Suprapubic skin (tissue), 3 donors: ENCODE measurements around the gene AQP2.

Source experiments
- POLR2AphosphoS5 ChIP-seq, 3 donors: sonication (generic); formaldehyde crosslinking; IDR thresholded peaks; one replicate each; pipeline ENCODE4 v1.6.1; 2017; ENCODE audit warnings: antibody characterized with exemption in 3 of 3
- TF ChIP-seq, protein P1 (sequence below), 2 donors: fragments of 200-600 bp in 1 of 2; fragments of 450-650 bp in 1 of 2; sonication (generic) in 1 of 2; IDR thresholded peaks; one replicate each; pipeline ENCODE4 v1.5.1; 2016 to 2019; ENCODE audit warnings: antibody characterized with exemption in 2 of 2, mild to moderate bottlenecking in 1 of 2, moderate library complexity in 1 of 2

DNA sequence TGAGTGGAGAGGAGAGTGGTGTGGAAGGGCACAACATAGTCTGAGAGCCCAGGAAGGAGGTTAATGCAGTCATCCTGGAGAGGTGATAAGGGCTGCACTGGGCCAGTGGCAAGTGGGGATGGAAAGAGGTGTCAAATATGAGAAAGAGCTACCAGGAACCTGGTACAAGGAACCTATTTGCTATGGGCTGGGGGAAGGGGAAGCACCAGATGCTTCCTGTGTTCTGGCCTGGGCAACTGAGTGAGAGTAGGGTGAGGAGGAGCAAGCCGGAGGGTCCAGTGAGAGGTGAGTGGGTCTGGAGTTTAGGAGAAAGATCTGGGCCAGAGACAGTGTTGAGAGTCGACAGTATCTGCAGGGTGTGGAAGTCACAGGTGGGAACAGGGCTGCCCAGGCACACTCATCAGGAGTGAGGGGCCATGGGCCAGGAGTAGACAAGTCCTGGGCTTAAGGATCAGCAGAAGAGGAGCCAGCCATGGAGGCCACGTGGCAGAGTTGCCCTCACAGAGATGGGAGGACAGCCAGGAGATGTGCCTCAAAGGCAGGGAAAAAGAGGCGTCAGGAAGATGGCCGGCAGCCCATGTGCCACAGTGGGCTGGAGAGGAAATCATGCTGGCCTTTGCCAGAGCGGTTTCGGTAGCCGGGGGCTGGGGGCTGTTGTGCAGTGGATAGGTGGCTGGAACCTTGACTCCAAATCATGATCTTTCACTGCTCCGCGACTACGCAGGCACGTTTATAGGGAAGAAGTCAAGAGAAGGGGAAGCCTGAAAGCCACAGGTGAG, 19.3 kb downstream of the AQP2 start:
- TF ChIP-seq POLR2AphosphoS5 (IDR thresholded peaks at IDR 0.05): no peak
- TF ChIP-seq, protein P1, sequence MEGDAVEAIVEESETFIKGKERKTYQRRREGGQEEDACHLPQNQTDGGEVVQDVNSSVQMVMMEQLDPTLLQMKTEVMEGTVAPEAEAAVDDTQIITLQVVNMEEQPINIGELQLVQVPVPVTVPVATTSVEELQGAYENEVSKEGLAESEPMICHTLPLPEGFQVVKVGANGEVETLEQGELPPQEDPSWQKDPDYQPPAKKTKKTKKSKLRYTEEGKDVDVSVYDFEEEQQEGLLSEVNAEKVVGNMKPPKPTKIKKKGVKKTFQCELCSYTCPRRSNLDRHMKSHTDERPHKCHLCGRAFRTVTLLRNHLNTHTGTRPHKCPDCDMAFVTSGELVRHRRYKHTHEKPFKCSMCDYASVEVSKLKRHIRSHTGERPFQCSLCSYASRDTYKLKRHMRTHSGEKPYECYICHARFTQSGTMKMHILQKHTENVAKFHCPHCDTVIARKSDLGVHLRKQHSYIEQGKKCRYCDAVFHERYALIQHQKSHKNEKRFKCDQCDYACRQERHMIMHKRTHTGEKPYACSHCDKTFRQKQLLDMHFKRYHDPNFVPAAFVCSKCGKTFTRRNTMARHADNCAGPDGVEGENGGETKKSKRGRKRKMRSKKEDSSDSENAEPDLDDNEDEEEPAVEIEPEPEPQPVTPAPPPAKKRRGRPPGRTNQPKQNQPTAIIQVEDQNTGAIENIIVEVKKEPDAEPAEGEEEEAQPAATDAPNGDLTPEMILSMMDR (IDR thresholded peaks at IDR 0.05): no peak
